GM12875 (cell line): ENCODE data around the gene KASH5.
A peak's percentile ranks its signal among the peaks of the same experiment; 100 is the strongest.

Experiments used
- H3K4me3 ChIP-seq: one replicate; pipeline ENCODE4 v1.5.1; 2011; ENCODE audit warnings: low read depth, low read length, control low read depth
- CTCF ChIP-seq: IDR thresholded peaks from 2 replicates; pipeline ENCODE4 v1.5.1; 2011; ENCODE audit warnings: low read depth, mild to moderate bottlenecking, control low read depth, inconsistent platforms, low read length, moderate library complexity, borderline replicate concordance; ENCODE audit not compliant: insufficient read depth

KASH5 gene, protein sequence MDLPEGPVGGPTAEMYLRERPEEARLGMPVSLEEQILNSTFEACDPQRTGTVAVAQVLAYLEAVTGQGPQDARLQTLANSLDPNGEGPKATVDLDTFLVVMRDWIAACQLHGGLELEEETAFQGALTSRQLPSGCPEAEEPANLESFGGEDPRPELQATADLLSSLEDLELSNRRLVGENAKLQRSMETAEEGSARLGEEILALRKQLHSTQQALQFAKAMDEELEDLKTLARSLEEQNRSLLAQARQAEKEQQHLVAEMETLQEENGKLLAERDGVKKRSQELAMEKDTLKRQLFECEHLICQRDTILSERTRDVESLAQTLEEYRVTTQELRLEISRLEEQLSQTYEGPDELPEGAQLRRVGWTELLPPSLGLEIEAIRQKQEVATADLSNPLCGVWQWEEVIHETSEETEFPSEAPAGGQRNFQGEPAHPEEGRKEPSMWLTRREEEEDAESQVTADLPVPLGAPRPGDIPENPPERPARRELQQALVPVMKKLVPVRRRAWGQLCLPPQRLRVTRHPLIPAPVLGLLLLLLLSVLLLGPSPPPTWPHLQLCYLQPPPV

DNA sequence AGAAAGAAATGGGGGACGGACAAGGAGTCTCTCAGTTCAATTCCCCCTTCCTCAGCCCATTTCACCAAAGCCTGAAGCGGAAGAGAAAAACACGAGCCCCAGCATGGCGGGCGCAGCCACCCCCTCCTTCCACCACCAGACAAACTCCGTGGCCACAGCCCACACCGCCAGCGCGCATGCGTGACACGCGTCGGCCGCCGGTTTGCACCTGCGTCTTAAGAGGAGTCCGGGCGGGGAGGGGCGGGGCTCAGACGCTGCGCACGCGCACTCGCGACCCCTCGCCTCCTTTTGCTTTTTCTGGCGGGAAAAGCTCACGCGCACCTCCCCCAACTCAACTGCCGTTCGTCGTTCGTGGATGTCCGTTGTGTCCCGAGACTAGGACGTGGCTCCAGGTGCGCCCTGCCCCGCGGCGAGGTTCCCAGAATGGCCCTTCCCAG, at the start of gene KASH5:
TSS of gene KASH5 (plus strand) at position 314 of the 437 bp plus-strand sequence. CDS start 2,635 bp downstream, outside the sequence.
- H3K4me3 ChIP-seq = peak within 1 kb of the TSS; percentile 15

DNA sequence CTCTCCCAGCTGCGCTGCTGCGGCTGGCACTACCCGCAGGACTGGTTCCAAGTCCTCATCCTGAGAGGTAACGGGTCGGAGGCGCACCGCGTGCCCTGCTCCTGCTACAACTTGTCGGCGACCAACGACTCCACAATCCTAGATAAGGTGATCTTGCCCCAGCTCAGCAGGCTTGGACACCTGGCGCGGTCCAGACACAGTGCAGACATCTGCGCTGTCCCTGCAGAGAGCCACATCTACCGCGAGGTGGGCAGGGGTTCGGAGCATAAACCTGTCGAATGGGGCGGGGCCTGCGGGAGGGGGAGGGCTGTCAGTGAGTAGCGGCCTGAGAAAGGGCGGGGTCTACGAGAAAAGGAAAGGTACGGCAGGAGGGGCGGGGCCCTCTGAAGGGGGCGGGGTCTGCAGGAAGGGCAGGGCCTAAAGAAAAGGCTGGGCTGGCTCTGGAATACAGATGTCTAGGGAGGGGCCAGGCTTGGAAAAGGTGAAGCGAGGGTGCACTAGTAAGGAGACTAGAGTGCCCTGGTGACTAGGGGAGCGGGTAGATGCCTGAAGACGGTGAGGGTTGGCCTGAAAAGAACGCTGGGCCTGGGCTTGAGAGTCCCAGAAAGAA, 49.3 kb upstream of the KASH5 start:
- TF ChIP-seq CTCF = no peak
- H3K4me3 ChIP-seq = no peak overlapping the region

More for the DNA sequence above, at the start of gene KASH5:
- TF ChIP-seq CTCF = no peak

- TF ChIP-seq CTCF = no peak
- peak overlapping the region; percentile 16 for H3K4me3 ChIP-seq
These were observed 48.6 kb upstream of the KASH5 start for GRCh38 chr19:49339301-49340068.

DNA sequence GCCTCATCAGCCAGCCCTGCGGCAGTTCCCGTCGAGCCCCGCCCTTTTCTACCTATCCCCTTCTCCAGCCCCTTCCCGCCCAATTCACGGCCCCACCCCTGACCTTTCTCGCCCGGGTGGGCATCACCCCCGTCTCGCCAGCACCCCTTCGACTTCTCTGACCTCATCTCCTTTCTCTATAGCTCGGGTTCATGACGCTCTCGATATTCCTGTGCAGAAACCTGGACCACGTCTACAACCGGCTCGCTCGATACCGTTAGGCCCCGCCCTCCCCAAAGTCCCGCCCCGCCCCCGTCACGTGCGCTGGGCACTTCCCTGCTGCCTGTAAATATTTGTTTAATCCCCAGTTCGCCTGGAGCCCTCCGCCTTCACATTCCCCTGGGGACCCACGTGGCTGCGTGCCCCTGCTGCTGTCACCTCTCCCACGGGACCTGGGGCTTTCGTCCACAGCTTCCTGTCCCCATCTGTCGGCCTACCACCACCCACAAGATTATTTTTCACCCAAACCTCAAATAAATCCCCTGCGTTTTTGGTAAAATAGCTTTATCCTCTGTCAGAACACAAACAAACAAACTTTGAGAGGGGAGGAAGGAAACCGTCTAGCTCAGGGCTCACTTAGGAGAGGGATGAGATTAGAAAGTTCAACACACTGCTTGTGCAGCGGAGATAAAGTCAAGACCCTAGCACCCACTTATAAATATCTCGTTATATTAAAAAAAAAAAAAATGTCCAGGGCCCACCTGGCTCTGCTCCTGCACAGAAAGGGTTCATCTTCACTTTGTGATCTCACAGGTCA, 47.8 kb upstream of the KASH5 start:
- no peak for TF ChIP-seq CTCF
- H3K4me3 ChIP-seq = peak overlapping the region; percentile 16

DNA sequence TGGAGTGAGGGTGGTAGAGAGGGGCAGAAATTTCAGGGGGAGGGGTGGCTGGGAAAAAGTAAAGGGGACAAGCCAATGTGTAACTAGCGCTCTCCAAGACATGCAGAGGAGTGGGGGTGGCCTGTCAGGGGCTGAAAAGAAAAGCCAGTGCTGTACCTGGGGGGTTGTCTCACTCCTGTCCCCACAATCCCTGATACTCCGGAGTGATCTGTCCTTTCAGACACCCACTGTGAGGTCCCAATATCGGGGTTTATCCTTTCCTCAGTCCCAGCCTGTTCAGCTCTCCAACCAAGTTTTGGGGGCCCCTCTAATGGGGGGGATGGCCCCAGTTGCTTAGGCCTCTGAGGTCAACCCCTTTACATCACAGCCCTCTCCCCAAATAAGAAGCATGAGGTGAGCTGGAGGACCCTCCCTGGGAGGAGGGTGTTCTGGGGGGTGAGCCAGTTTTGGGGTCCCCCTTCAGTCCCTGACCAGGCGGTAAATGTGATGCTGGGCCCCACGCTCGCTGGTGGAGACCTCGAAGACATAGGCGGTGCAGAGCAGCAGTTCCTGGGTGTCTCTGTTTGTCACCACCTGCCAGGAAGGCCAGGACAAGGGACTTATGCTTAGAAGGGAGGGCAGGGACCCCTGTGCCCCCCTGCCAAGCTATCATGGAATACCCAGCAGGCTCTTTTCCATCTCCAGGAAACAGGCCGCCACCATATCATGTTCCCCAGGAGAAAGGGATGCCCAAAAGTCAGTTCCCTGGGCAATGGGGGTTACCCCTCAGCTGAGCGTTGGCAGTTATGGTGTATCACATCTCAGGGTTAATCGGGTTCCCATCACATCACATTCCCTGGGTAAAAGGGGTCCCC, 47.0 kb upstream of the KASH5 start:
- TF ChIP-seq CTCF = no peak
- no peak overlapping the region for H3K4me3 ChIP-seq
